PC-9 (cell line): ENCODE data around the gene NPIPA1. TPM values are rescaled to one million over a fixed set of nuclear protein-coding genes. Genes with fewer than 3 reads are reported as not detected.
"Not testable (repeated sequence)": the region's sequence is repeated elsewhere in the genome, so short reads cannot be mapped to it uniquely, and the experiment has no call there.

ENCODE experiments used
- BruUV-seq: library from RNA; stranded (reverse); fragments of 400-500 nt; replicated peaks from 2 replicates; lab custom pipeline; 2021; lab: Mats Ljungman, UMichigan
- CTCF ChIA-PET: fragments of 300-600 bp; sonication (Branson Sonifier 250); formaldehyde crosslinking; loops from one replicate; lab custom pipeline; 2022; ENCODE audit warnings: antibody characterized with exemption; lab: Charles Lee
- POLR2A ChIA-PET: fragments of 300-600 bp; sonication (Branson Sonifier 250); formaldehyde crosslinking; loops from one replicate; lab custom pipeline; 2022; ENCODE audit warnings: antibody characterized with exemption; ENCODE audit not compliant: unreplicated experiment; lab: Charles Lee
- DNase-seq, 2 experiments: peaks; one replicate each; pipeline versions ENCODE4 v3.0.0 to v3.0.0-alpha.2; 2015 to 2022; ENCODE audit warnings: mixed read lengths in 1 of 2
- H2AFZ ChIP-seq: fragments of 200-600 bp; sonication (generic); 2 replicates; pipeline ENCODE4 v1.8.1; 2017; ENCODE audit warnings: antibody characterized with exemption
- H3F3A ChIP-seq: fragments of 200-600 bp; sonication (generic); 2 replicates; pipeline ENCODE4 v1.8.1; 2017; ENCODE audit warnings: antibody characterized with exemption, mild to moderate bottlenecking, low read depth; ENCODE audit not compliant: insufficient read depth
- H3K27ac ChIP-seq: fragments of 200-600 bp; sonication (generic); 2 replicates; pipeline ENCODE4 v1.6.1; 2016; ENCODE audit warnings: mixed run types
- H3K27me3 ChIP-seq: fragments of 200-600 bp; sonication (generic); 2 replicates; pipeline ENCODE4 v1.6.1; 2016; ENCODE audit warnings: low read depth, mixed run types; ENCODE audit not compliant: insufficient read depth
- H3K36me3 ChIP-seq: fragments of 200-600 bp; sonication (generic); 2 replicates; pipeline ENCODE4 v1.6.1; 2016; ENCODE audit warnings: low read depth, mixed run types
- H3K4me1 ChIP-seq: fragments of 200-600 bp; sonication (generic); replicated peaks from 2 replicates; pipeline ENCODE4 v1.6.1; 2016; ENCODE audit warnings: mixed run types; ENCODE audit not compliant: insufficient read depth
- H3K4me2 ChIP-seq: fragments of 200-600 bp; sonication (generic); 2 replicates; pipeline ENCODE4 v1.6.1; 2017; ENCODE audit warnings: mixed run types
- H3K4me3 ChIP-seq: fragments of 200-600 bp; sonication (generic); 2 replicates; pipeline ENCODE4 v1.6.1; 2016; ENCODE audit warnings: mixed run types
- H3K79me2 ChIP-seq: fragments of 200-600 bp; sonication (generic); 2 replicates; pipeline ENCODE4 v1.6.1; 2017; ENCODE audit warnings: low read depth, mixed run types
- H3K9me2 ChIP-seq: fragments of 200-600 bp; sonication (generic); 2 replicates; pipeline ENCODE4 v1.8.1; 2017; ENCODE audit warnings: mild to moderate bottlenecking; ENCODE audit not compliant: insufficient read depth
- H3K9me3 ChIP-seq: fragments of 200-600 bp; sonication (generic); 2 replicates; pipeline ENCODE4 v1.8.1; 2016; ENCODE audit warnings: low read depth; ENCODE audit not compliant: insufficient read depth
- H4K20me1 ChIP-seq: fragments of 200-600 bp; sonication (generic); 2 replicates; pipeline ENCODE4 v1.8.1; 2017; ENCODE audit not compliant: insufficient read depth
- CTCF ChIP-seq: fragments of 200-600 bp; sonication (generic); conservative IDR thresholded peaks from 2 replicates; pipeline ENCODE4 v1.6.1; 2017; ENCODE audit warnings: mixed run types, antibody characterized with exemption, mild to moderate bottlenecking, moderate library complexity
- EZH2 ChIP-seq: fragments of 200-600 bp; sonication (generic); IDR thresholded peaks from 2 replicates; pipeline ENCODE4 v1.8.0; 2017; ENCODE audit warnings: antibody characterized with exemption, low read depth
- intact Hi-C: fragments of 100-400 bp; cut with micrococcal nuclease; formaldehyde crosslinking; loops from one replicate; pipeline ENCODE4 v1.10.0; 2022; ENCODE audit not compliant: unreplicated experiment
- total RNA-seq: library from RNA; stranded (reverse); gene quantifications from 2 replicates; pipeline ENCODE4 v1.2.3, GENCODE V29; 2021

NPIPA1 gene
- total RNA-seq, 1 experiment from 2014 or later, result 109 TPM

DNA sequence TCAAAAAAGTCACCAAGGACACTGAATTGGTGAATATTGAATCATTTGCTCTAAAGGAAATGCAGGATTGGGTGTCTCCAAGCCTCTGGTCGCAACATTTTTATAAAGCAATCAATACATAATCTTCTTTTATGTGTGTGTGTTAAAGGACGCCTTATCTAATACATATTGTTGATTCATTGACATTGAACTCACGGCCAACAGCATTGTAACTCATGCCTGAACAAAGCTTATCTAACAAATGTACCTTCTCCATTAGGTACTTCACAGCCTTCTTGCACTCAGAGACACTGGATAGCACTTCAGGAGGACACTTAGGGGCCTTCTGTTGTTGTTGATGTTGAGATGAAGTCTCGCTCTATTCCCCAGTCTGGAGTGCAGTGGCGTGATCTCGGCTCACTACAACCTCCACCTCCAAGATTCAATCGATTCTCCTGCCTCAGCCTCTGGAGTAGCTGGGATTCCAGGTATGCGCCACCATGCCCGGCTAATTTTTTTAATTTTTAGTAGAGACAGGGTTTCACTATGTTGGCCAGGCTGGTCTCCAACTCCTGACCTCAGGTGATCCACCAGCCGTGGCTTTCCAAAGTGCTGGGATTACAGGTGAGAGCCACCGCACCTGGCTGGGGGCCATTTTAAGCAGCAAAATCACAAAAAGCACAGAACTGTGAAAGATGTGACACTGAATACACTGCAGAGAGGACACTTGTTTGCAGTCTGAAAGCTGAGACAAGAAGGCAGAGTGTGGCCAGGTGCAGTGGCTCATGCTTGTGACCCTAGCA, 24.4 kb downstream of the NPIPA1 start:
- Histone ChIP-seq H3K9me3 (no peaks in the 10 kb centered on the region), H2AFZ (no peak overlapping the region), H4K20me1 (no peaks in the 10 kb centered on the region), H3K4me3 (no peak overlapping the region), H3K36me3 (no peaks in the 10 kb centered on the region), H3K27me3 (no peaks in the 10 kb centered on the region), H3K4me2 (no peak overlapping the region), H3K9me2 (no peaks in the 10 kb centered on the region), H3K27ac (no peak overlapping the region), H3F3A (no peaks in the 10 kb centered on the region), H3K79me2 (no peaks in the 10 kb centered on the region), H3K4me1 (no peaks in the 10 kb centered on the region)
- TF ChIP-seq CTCF (no peak), EZH2 (no peak)
- CTCF ChIA-PET, result no interaction called here
- POLR2A ChIA-PET, result no interaction called here
- no peak for DNase-seq
- no TSS peak for BruUV-seq
- intact Hi-C loops, result no loop called here

DNA sequence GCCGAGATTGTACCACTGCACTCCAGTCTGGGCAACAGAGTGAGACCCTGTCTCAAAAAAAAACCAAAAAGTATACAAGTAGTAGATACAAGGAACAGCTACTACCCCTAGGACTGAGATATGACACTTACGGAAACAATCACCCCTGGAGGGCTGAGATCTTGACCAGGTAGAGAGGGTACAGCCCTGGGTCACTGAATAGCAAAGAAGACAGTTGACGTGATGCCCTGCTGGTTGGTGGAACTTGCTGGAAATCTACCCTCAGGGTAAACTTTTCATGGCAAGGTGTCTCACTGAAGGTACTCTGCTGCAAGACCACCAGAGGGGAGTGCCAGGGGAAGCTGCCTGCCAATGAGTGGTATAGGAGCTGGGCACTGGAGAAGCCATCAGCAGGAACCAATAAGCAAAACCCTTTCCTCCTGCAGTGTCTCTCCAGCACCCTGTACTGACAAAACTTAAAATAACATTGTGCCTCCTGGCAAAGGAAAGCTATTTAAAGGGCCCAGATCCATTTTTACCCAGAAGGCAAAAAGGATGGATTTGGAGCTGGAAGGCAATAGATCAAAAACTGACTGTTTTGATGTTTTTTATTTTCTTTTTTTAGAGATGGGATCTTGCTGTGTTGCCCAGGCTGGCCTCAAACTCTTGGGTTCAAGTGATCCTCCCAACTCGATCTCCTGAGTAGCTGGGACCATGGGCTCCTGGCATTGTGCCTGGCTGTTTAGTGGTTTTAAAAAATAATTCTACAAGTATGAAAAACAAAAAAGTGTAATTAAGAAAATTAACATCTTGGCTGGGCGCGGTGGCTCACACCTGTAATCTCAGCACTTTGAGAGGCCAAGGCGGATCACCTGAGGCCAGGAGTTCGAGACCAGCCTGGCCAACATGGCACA, 26.3 kb downstream of the NPIPA1 start:
- Histone ChIP-seq H3K27me3 (no peaks in the 10 kb centered on the region), H3K4me2 (no peak overlapping the region), H3K36me3 (no peaks in the 10 kb centered on the region), H3K9me2 (no peaks in the 10 kb centered on the region), H3K4me1 (no peaks in the 10 kb centered on the region), H3K27ac (no peak overlapping the region), H3K79me2 (no peaks in the 10 kb centered on the region), H3F3A (no peaks in the 10 kb centered on the region), H3K4me3 (no peak overlapping the region), H4K20me1 (no peaks in the 10 kb centered on the region), H2AFZ (no peak overlapping the region), H3K9me3 (no peaks in the 10 kb centered on the region)
- no peak for DNase-seq
- TF ChIP-seq EZH2 (no peak), CTCF (no peak)
- ChIA-PET POLR2A (no interaction called here), CTCF (no interaction called here)
- intact Hi-C loops, result no loop called here
- no TSS peak for BruUV-seq

GRCh38 chr16:14965328-14965727, 28.1 kb downstream of the NPIPA1 start:
- no peak overlapping the region for H3K27ac ChIP-seq
- no peak overlapping the region for H3K4me3 ChIP-seq
- intact Hi-C loops, result no loop called here
- no peaks in the 10 kb centered on the region for H3K36me3 ChIP-seq
- H2AFZ ChIP-seq, result no peak overlapping the region
- POLR2A ChIA-PET, result no interaction called here
- H3K79me2 ChIP-seq, result no peaks in the 10 kb centered on the region
- H4K20me1 ChIP-seq, result no peaks in the 10 kb centered on the region
- TF ChIP-seq CTCF (no peak), EZH2 (no peak)
- no peaks in the 10 kb centered on the region for H3K27me3 ChIP-seq
- H3F3A ChIP-seq, result no peaks in the 10 kb centered on the region; the same call in 1 of the 2 replicates
- no peak for DNase-seq
- no peaks in the 10 kb centered on the region for H3K9me3 ChIP-seq
- CTCF ChIA-PET, result no interaction called here
- no peak overlapping the region for H3K4me2 ChIP-seq
- no peaks in the 10 kb centered on the region for H3K9me2 ChIP-seq
- 0 out of 2 replicates have a peak, but pooled peaks cover 3% of the 10 kb centered on the region for H3K4me1 ChIP-seq
- no TSS peak for BruUV-seq

DNA sequence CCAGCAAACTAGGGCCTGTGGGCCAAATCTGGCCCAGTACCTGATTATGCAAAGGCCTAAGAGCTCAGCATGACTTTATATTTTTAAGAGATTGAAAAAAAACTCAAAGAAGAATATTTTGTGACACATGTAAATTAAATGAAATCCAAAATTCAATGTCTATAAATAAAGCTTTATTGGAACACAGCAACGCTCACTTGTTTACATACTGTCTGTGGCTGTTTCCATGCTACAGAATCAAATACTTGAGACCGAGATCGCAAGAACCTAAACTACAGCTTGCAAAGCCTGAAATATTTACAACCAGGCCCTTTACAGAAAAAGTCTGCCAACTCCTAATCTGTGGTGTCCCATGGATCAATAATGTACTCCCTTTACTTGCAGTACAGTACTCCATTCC, 32.6 kb downstream of the NPIPA1 start:
- H3K9me3 ChIP-seq, POLR2A ChIA-PET, H3K36me3 ChIP-seq, H3K9me2 ChIP-seq, H2AFZ ChIP-seq, H3F3A ChIP-seq, H3K27me3 ChIP-seq, H3K4me3 ChIP-seq, intact Hi-C loops, DNase-seq, H3K4me2 ChIP-seq, H3K27ac ChIP-seq, BruUV-seq, H4K20me1 ChIP-seq, H3K79me2 ChIP-seq: not testable (repeated sequence)
- CTCF ChIA-PET, result interaction anchor here (0.7 kb wide), 1 partner anchor 591 kb away, joined by 9 read pairs; no protein-coding TSS in a partner anchor
- 0 out of 2 replicates have a peak, but pooled peaks cover 11% of the 10 kb centered on the region for H3K4me1 ChIP-seq
